ENCODE measurements around the gene ANAPC2.
A peak's percentile ranks its signal among the peaks of the same experiment; 100 is the strongest.

Gene ANAPC2

DNA sequence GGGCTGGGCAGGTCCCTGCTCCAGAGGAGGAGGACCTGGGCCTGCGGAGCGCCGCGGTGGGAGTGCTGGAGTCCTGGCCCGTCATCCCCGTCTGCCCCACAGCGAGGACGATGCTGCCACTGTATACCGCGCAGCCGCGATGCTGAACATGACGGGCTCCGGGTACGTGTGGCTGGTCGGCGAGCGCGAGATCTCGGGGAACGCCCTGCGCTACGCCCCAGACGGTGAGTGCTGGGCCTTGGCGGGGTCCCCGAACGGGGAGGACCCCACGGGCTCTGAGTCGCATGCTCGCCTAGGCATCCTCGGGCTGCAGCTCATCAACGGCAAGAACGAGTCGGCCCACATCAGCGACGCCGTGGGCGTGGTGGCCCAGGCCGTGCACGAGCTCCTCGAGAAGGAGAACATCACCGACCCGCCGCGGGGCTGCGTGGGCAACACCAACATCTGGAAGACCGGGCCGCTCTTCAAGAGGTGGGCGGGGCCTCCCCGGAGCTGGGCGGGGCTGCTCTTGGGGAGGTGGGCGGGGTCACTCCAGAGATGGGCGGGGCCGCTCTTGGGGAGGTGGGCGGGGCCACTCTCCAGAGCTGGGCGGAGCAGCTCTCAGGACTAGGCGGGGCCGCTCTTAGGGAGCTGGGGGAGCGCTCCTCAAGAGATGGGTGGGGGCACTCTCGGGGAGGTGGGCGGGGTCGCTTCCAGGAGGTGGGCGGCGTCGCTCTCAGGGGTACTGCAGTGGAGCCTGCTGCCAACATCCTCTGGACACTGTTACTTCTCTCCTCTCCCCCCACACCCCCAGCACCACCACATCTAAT lies 31.6 kb downstream of the ANAPC2 start:
- Histone ChIP-seq H3K27ac (ENCODE audit: low read depth, low read length) (no peak overlapping the region), H3K36me3 (ENCODE audit: control insufficient read depth in 5 of 5, insufficient read depth in 5 of 5, low read length in 5 of 5) (no peaks in the 10 kb centered on the region), H3K27me3 (ENCODE audit: control insufficient read depth in 5 of 5, insufficient read depth in 4 of 5, low read length in 5 of 5) (peaks cover 39 to 59% (median 57%) of the 10 kb centered on the region in 5 donors), H3K4me3 (ENCODE audit: low read depth in 1 of 5, low read length in 5 of 5) (peak overlapping the region in 1 of 5 donors; percentile 27), H3K9ac (ENCODE audit: low read length in 5 of 5) (no peak overlapping the region), H3K9me3 (ENCODE audit: control insufficient read depth in 5 of 5, low read length in 5 of 5) (peaks cover 0 to 2% (median 0%) of the 10 kb centered on the region in 5 donors), H3K4me1 (ENCODE audit: control insufficient read depth in 5 of 5, insufficient read depth in 5 of 5, low read length in 5 of 5) (peaks cover 0 to 5% (median 4%) of the 10 kb centered on the region in 5 donors)

DNA sequence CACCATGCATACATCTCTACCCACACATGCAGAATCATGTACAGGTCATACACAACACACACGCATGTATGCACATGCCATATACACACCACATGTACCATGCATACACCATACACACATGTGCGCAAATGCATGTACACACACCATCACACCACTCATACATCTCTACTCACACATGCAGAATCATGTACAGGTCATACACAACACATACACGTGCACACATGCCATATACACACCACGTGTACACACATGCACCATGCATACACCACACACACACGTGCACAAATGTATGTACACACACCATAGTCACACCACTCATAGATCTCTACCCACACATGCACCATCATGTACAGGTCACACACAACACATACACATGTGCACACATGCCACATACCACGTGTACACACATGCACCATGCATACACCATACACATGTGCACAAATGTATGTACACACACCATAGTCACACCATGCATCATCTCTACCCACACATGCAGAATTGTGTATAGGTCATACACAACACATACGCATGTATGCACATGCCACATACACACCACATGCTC lies 35.4 kb downstream of the ANAPC2 start:
- Histone ChIP-seq H3K9me3 (ENCODE audit: control insufficient read depth in 5 of 5, low read length in 5 of 5) (no peaks in the 10 kb centered on the region), H3K4me1 (ENCODE audit: control insufficient read depth in 5 of 5, insufficient read depth in 5 of 5, low read length in 5 of 5) (peaks cover 0 to 5% (median 4%) of the 10 kb centered on the region in 5 donors), H3K27me3 (ENCODE audit: control insufficient read depth in 5 of 5, insufficient read depth in 4 of 5, low read length in 5 of 5) (peaks cover 14 to 39% (median 31%) of the 10 kb centered on the region in 5 donors), H3K36me3 (ENCODE audit: control insufficient read depth in 5 of 5, insufficient read depth in 5 of 5, low read length in 5 of 5) (no peaks in the 10 kb centered on the region), H3K4me3 (ENCODE audit: low read depth in 1 of 5, low read length in 5 of 5) (no peak overlapping the region), H3K9ac (ENCODE audit: low read length in 5 of 5) (no peak overlapping the region), H3K27ac (ENCODE audit: low read depth, low read length) (no peak overlapping the region)

DNA sequence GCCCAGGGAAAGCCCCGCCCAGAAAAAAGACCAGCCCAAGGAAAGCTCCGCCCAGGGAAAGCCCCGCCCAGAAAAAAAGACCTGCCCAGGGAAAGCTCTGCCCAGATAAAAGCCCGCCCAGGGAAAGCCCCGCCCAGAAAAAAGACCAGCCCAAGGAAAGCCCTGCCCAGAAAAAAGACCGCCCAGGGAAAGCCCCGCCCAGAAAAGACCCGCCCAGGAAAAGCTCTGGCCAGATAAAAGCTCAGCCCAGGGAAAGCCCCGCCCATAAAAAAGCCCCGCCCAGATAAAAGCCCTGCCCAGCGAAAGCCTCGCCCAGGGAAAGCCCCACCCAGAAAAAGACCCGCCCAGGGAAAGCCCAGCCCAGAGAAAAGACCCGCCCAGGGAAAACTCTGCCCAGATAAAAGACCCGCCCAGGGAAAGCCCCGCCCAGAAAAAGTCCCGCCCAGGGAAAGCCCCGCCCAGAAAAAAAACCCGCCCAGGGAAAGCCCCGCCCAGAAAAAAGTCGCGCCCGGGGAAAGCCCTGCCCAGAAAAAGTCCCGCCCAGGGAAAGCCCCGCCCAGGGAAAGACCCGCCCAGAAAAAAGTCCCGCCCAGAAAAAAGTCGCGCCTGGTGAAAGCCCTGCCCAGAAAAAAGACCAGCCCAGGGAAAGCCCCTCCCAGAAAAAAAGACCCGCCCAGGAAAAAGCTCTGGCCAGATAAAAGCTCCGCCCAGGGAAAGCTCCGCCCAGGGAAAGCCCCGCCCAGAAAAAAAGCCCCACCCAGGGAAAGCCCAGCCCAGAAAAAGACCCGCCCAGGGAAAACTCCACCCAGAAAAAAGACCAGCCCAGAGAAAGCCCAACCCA lies 37.5 kb downstream of the ANAPC2 start:
- Histone ChIP-seq H3K36me3 (ENCODE audit: control insufficient read depth in 5 of 5, insufficient read depth in 5 of 5, low read length in 5 of 5) (no peaks in the 10 kb centered on the region), H3K4me1 (ENCODE audit: control insufficient read depth in 5 of 5, insufficient read depth in 5 of 5, low read length in 5 of 5) (no peaks in the 10 kb centered on the region), H3K9ac (ENCODE audit: low read length in 5 of 5) (no peak overlapping the region), H3K9me3 (ENCODE audit: control insufficient read depth in 5 of 5, low read length in 5 of 5) (no peaks in the 10 kb centered on the region), H3K27ac (ENCODE audit: low read depth, low read length) (no peak overlapping the region), H3K4me3 (ENCODE audit: low read depth in 1 of 5, low read length in 5 of 5) (no peak overlapping the region), H3K27me3 (ENCODE audit: control insufficient read depth in 5 of 5, insufficient read depth in 4 of 5, low read length in 5 of 5) (peaks cover 19 to 37% (median 27%) of the 10 kb centered on the region in 5 donors)

DNA sequence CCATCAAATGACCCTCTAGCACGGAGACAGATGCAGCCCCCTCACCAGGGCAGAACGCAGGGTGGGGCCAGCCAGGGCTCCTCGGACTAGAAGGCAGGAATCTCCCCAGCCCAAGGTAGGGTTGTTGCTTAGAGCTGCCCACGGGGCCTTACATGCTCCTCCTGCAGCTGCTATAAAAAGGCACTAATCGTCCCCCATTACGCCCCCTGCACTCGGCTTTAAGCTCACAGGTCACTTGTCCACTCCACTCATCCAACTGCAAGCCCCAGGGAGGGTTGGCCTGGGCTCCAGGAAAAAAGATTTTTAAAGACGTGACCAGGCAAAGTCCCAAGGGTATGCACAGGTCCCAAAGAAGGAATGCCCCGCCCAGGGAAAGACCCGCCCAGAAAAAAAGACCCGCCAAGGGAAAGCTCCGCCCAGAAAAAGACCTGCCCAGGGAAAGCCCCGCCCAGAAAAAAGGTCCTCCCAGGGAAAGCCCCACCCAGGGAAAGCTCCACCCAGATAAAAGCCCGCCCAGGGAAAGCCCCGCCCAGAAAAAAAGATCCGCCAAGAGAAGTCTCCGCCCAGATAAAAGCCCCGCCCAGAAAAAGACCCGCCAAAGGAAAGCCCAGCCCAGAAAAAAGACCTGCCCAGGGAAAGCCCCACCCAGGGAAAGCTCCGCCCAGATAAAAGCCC lies 38.3 kb downstream of the ANAPC2 start:
- Histone ChIP-seq H3K4me3 (ENCODE audit: low read depth in 1 of 5, low read length in 5 of 5) (no peak overlapping the region), H3K36me3 (ENCODE audit: control insufficient read depth in 5 of 5, insufficient read depth in 5 of 5, low read length in 5 of 5) (no peaks in the 10 kb centered on the region), H3K27ac (ENCODE audit: low read depth, low read length) (no peak overlapping the region), H3K9ac (ENCODE audit: low read length in 5 of 5) (no peak overlapping the region), H3K9me3 (ENCODE audit: control insufficient read depth in 5 of 5, low read length in 5 of 5) (no peaks in the 10 kb centered on the region), H3K4me1 (ENCODE audit: control insufficient read depth in 5 of 5, insufficient read depth in 5 of 5, low read length in 5 of 5) (no peaks in the 10 kb centered on the region), H3K27me3 (ENCODE audit: control insufficient read depth in 5 of 5, insufficient read depth in 4 of 5, low read length in 5 of 5) (peaks cover 14 to 32% (median 22%) of the 10 kb centered on the region in 5 donors)

DNA sequence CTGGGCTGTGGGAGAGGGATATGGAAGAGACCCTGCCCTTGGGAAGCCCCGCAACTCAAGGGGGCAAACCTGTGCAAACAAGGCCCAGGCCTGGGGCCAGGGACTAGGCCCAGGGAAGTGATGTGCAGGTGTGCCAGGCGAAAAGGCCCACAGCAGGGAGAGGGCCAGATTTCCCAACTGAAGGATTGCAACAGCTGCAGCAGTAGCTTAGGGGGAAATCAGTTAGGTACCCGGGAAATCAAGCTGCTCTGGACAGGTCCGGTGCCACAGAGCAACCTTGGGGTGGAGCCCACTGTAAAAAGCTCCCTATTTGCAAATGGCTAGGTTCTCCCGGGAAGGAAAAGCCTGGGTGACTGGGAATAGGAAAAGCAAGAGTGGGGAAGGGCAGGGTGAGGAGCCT lies 39.0 kb downstream of the ANAPC2 start:
- H3K27me3 ChIP-seq (ENCODE audit: control insufficient read depth in 5 of 5, insufficient read depth in 4 of 5, low read length in 5 of 5): peaks cover 14 to 30% (median 18%) of the 10 kb centered on the region in 5 donors
- no peaks in the 10 kb centered on the region for H3K9me3 ChIP-seq (ENCODE audit: control insufficient read depth in 5 of 5, low read length in 5 of 5)
- H3K4me3 ChIP-seq (ENCODE audit: low read depth in 1 of 5, low read length in 5 of 5): no peak overlapping the region
- H3K36me3 ChIP-seq (ENCODE audit: control insufficient read depth in 5 of 5, insufficient read depth in 5 of 5, low read length in 5 of 5): no peaks in the 10 kb centered on the region
- no peak overlapping the region for H3K27ac ChIP-seq (ENCODE audit: low read depth, low read length)
- no peaks in the 10 kb centered on the region for H3K4me1 ChIP-seq (ENCODE audit: control insufficient read depth in 5 of 5, insufficient read depth in 5 of 5, low read length in 5 of 5)
- no peak overlapping the region for H3K9ac ChIP-seq (ENCODE audit: low read length in 5 of 5)

DNA sequence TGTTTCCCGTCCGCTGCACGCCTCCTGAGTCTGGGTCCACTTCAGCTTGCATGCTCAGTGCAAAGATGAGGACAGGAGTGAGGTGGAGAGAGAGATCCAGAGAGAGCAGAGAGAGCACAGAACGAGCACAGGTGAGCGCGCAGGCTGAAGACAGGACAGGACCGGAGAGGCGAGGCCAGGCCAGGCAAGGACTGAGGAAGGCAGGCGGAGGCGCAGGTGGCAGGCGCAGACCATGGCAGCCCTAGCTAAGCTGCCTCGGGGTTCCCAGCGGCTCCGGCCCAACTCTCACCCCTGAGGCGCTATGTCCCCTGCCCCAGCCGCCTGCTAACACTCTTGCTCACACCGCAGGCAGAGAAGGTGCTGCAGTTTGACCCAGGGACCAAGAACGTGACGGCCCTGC lies 39.7 kb downstream of the ANAPC2 start:
- no peaks in the 10 kb centered on the region for H3K9me3 ChIP-seq (ENCODE audit: control insufficient read depth in 5 of 5, low read length in 5 of 5)
- H3K27ac ChIP-seq (ENCODE audit: low read depth, low read length): no peak overlapping the region
- H3K4me3 ChIP-seq (ENCODE audit: low read depth in 1 of 5, low read length in 5 of 5): no peak overlapping the region
- peaks cover 15 to 34% (median 23%) of the 10 kb centered on the region in 5 donors for H3K27me3 ChIP-seq (ENCODE audit: control insufficient read depth in 5 of 5, insufficient read depth in 4 of 5, low read length in 5 of 5)
- H3K36me3 ChIP-seq (ENCODE audit: control insufficient read depth in 5 of 5, insufficient read depth in 5 of 5, low read length in 5 of 5): no peaks in the 10 kb centered on the region
- no peaks in the 10 kb centered on the region for H3K4me1 ChIP-seq (ENCODE audit: control insufficient read depth in 5 of 5, insufficient read depth in 5 of 5, low read length in 5 of 5)
- H3K9ac ChIP-seq (ENCODE audit: low read length in 5 of 5): no peak overlapping the region

DNA sequence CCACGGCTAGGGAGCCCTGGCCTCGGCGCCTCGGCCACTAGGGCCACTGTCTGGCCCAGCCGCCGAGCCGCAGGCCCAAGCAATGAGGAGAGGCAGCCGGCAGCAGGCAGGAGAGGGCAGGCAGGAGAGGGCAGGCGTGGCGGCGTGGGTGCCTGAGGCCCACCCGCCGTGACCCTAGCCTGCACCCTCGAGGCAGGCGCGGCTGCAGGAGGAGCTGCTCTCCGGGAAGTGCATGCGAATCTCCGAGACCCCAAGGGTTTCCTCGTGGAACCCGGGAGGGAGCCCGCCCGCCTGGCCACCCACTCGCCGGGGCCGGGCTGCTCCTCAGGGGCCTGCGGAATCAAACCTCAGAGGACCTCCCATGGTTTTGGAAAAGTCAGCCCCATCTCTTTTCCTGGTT lies 40.1 kb downstream of the ANAPC2 start:
- H3K36me3 ChIP-seq (ENCODE audit: control insufficient read depth in 5 of 5, insufficient read depth in 5 of 5, low read length in 5 of 5): no peaks in the 10 kb centered on the region
- peaks cover 19 to 38% (median 28%) of the 10 kb centered on the region in 5 donors for H3K27me3 ChIP-seq (ENCODE audit: control insufficient read depth in 5 of 5, insufficient read depth in 4 of 5, low read length in 5 of 5)
- no peak overlapping the region for H3K9ac ChIP-seq (ENCODE audit: low read length in 5 of 5)
- no peaks in the 10 kb centered on the region for H3K9me3 ChIP-seq (ENCODE audit: control insufficient read depth in 5 of 5, low read length in 5 of 5)
- H3K27ac ChIP-seq (ENCODE audit: low read depth, low read length): no peak overlapping the region
- H3K4me1 ChIP-seq (ENCODE audit: control insufficient read depth in 5 of 5, insufficient read depth in 5 of 5, low read length in 5 of 5): no peaks in the 10 kb centered on the region
- H3K4me3 ChIP-seq (ENCODE audit: low read depth in 1 of 5, low read length in 5 of 5): no peak overlapping the region

DNA sequence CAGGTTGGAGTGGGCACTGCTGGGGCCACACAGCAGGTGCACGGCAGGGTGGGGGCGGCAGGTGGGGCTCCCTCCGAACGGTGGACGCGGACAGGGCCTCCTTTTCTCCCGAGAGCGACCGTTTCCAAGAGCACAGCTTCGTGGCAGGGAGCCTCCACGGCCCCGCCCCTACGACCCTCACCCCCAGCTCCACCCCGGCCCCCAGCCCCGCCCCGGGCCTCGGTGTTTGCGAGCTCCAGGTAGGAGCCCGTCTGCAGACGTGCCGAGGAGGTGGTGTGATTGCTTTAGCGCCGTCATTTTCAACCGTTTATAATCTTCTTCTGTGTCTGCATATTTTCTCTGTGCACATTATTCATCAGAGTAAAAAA lies 40.6 kb downstream of the ANAPC2 start:
- Histone ChIP-seq H3K9ac (ENCODE audit: low read length in 5 of 5) (no peak overlapping the region), H3K4me1 (ENCODE audit: control insufficient read depth in 5 of 5, insufficient read depth in 5 of 5, low read length in 5 of 5) (no peaks in the 10 kb centered on the region), H3K36me3 (ENCODE audit: control insufficient read depth in 5 of 5, insufficient read depth in 5 of 5, low read length in 5 of 5) (no peaks in the 10 kb centered on the region), H3K9me3 (ENCODE audit: control insufficient read depth in 5 of 5, low read length in 5 of 5) (no peaks in the 10 kb centered on the region), H3K4me3 (ENCODE audit: low read depth in 1 of 5, low read length in 5 of 5) (no peak overlapping the region), H3K27ac (ENCODE audit: low read depth, low read length) (no peak overlapping the region), H3K27me3 (ENCODE audit: control insufficient read depth in 5 of 5, insufficient read depth in 4 of 5, low read length in 5 of 5) (peaks cover 24 to 43% (median 32%) of the 10 kb centered on the region in 5 donors)

DNA sequence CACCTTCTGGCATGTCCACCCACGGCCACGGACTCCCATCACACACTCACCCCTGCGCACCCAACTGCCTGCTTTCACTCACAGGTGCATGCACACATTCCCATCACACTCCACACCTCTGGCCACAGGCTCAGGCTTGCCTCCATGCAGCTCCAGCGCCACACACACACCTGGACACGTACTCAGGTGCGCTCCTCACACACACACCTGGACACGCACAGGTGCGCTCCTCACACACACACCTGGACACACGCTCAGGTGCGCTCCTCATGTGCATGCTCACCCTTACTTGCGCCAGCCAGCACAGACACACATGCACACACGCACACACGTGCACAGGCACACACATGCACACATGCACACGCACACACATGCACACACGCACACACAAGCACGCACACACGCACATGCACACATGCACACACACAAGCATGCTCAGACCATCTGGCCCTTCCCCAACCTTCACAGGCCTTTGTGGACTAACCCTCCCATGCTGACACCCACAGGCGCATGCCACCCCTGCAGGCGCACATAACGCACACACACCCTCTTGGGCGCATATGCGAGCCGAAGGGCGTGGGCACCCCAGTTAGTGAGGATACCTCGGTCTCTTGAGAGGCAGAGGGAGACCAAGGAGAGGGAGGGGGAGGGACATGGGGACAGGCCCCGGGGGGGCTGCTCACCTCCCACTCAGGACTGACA lies 41.1 kb downstream of the ANAPC2 start:
- H3K9ac ChIP-seq (ENCODE audit: low read length in 5 of 5): no peak overlapping the region
- H3K27ac ChIP-seq (ENCODE audit: low read depth, low read length): no peak overlapping the region
- no peaks in the 10 kb centered on the region for H3K36me3 ChIP-seq (ENCODE audit: control insufficient read depth in 5 of 5, insufficient read depth in 5 of 5, low read length in 5 of 5)
- no peak overlapping the region for H3K4me3 ChIP-seq (ENCODE audit: low read depth in 1 of 5, low read length in 5 of 5)
- no peaks in the 10 kb centered on the region for H3K9me3 ChIP-seq (ENCODE audit: control insufficient read depth in 5 of 5, low read length in 5 of 5)
- no peaks in the 10 kb centered on the region for H3K4me1 ChIP-seq (ENCODE audit: control insufficient read depth in 5 of 5, insufficient read depth in 5 of 5, low read length in 5 of 5)
- H3K27me3 ChIP-seq (ENCODE audit: control insufficient read depth in 5 of 5, insufficient read depth in 4 of 5, low read length in 5 of 5): peaks cover 28 to 48% (median 38%) of the 10 kb centered on the region in 5 donors
